A549 (cell line): ENCODE results near the gene UNC45B. TPM values are rescaled to one million over a fixed set of nuclear protein-coding genes. Genes with fewer than 3 reads are reported as not detected.

Source experiments
- ATAC-seq, 2 experiments: fragments of 200-7000 bp in 1 of 2; fragments of >200 bp in 1 of 2; cut with Nextera tagmentation in 1 of 2; cut with Tn5 transposase in 1 of 2; 3 replicates each; pipeline versions ENCODE4 v1.8.0 to v1.9.1; 2018 to 2020; ENCODE audit warnings: mild to moderate bottlenecking in 1 of 2, moderate library complexity in 1 of 2
- CTCF ChIA-PET: fragments of 300-600 bp; sonication (Branson Sonifier 250); formaldehyde crosslinking; extraction: SDS; loops from one replicate; lab custom pipeline; 2021; ENCODE audit warnings: antibody characterized with exemption, inconsistent platforms; lab: Yijun Ruan, JAX
- POLR2A ChIA-PET: fragments of 350-600 bp; formaldehyde crosslinking; extraction: SDS; loops from one replicate; lab custom pipeline; 2021; ENCODE audit warnings: antibody characterized with exemption, inconsistent platforms; lab: Yijun Ruan, JAX
- DNase-seq, 2 experiments: peaks; one replicate each; pipeline versions ENCODE4 v3.0.0 to v3.0.0-alpha.2; 2011 to 2016; ENCODE audit warnings: low read depth in 1 of 2, low spot score in 1 of 2
- FAIRE-seq: peaks from 2 replicates; lab custom pipeline; 2011; peaks lifted over from hg19 to GRCh38; lab: Jason Lieb, UNC
- H3K27ac ChIP-seq, 2 experiments: fragments of >200 bp; sonication (Bioruptor Twin); formaldehyde crosslinking; 3 replicates each; pipeline ENCODE4 v1.5.1; 2016 to 2017
- H3K4me1 ChIP-seq: fragments of >200 bp; sonication (Bioruptor Twin); formaldehyde crosslinking; 3 replicates; pipeline ENCODE4 v1.6.1; 2016
- H3K4me2 ChIP-seq: fragments of >200 bp; sonication (Bioruptor Twin); formaldehyde crosslinking; 3 replicates; pipeline ENCODE4 v1.6.1; 2016
- H3K4me3 ChIP-seq: fragments of >200 bp; sonication (Bioruptor Twin); formaldehyde crosslinking; 3 replicates; pipeline ENCODE4 v1.5.1; 2016
- H3K9me3 ChIP-seq: fragments of >200 bp; sonication (Bioruptor Twin); formaldehyde crosslinking; 3 replicates; pipeline ENCODE4 v1.6.1; 2016
- BHLHE40 ChIP-seq: IDR thresholded peaks from 2 replicates; pipeline ENCODE4 v1.6.1; 2012; ENCODE audit warnings: low read depth, low read length, inconsistent platforms
- CBX2 ChIP-seq: fragments of 200-600 bp; sonication (generic); IDR thresholded peaks from 2 replicates; pipeline ENCODE4 v1.6.1; 2016; ENCODE audit warnings: low read depth, mild to moderate bottlenecking, borderline replicate concordance
- CHD2 ChIP-seq: fragments of 150-350 bp; IDR thresholded peaks from 2 replicates; pipeline ENCODE4 v1.6.1; 2014; ENCODE audit warnings: low read length; ENCODE audit not compliant: partially characterized antibody
- CHD4 ChIP-seq: fragments of 200-600 bp; sonication (generic); IDR thresholded peaks from 2 replicates; pipeline ENCODE4 v1.6.1; 2016; ENCODE audit warnings: antibody characterized with exemption, mild to moderate bottlenecking, borderline replicate concordance
- EP300 ChIP-seq, 2 experiments: fragments of >200 bp; sonication (Bioruptor Twin); formaldehyde crosslinking; IDR thresholded peaks; 2 replicates in 1 of 2; 3 replicates in 1 of 2; pipeline ENCODE4 v1.6.1; 2016 to 2017
- ESRRA ChIP-seq: fragments of 150-350 bp; IDR thresholded peaks from 2 replicates; pipeline ENCODE4 v1.6.1; 2014; ENCODE audit warnings: mild to moderate bottlenecking, low read length, borderline replicate concordance
- FOSB ChIP-seq: fragments of 250-450 bp; sonication (Bioruptor Pico); IDR thresholded peaks from 2 replicates; pipeline ENCODE4 v1.5.0; 2020; ENCODE audit warnings: mild to moderate bottlenecking, moderate library complexity
- GATA3 ChIP-seq: IDR thresholded peaks from 2 replicates; pipeline ENCODE4 v1.6.1; 2012; ENCODE audit warnings: borderline replicate concordance
- HOXA7 ChIP-seq: fragments of 250-450 bp; sonication (Bioruptor Pico); IDR thresholded peaks from 2 replicates; pipeline ENCODE4 v1.5.0; 2020; ENCODE audit warnings: mild to moderate bottlenecking, moderate library complexity
- JUN ChIP-seq, 2 experiments: fragments of >200 bp; sonication (Bioruptor Twin); formaldehyde crosslinking; IDR thresholded peaks; 2 replicates in 1 of 2; 3 replicates in 1 of 2; pipeline ENCODE4 v1.6.1; 2016 to 2017
- KDM1A ChIP-seq: fragments of 200-600 bp; sonication (generic); IDR thresholded peaks from 2 replicates; pipeline ENCODE4 v1.6.1; 2016; ENCODE audit warnings: low read depth, mild to moderate bottlenecking
- NPAS2 ChIP-seq: fragments of 250-450 bp; sonication (Bioruptor Pico); IDR thresholded peaks from 2 replicates; pipeline ENCODE4 v1.8.0; 2022; ENCODE audit warnings: mild to moderate bottlenecking, moderate library complexity, borderline replicate concordance
- NR3C1 ChIP-seq: fragments of >200 bp; sonication (Bioruptor Twin); formaldehyde crosslinking; IDR thresholded peaks from 3 replicates; pipeline ENCODE4 v1.6.1; 2017
- PHF8 ChIP-seq: fragments of 200-600 bp; sonication (generic); IDR thresholded peaks from 2 replicates; pipeline ENCODE4 v1.6.1; 2016; ENCODE audit warnings: low read depth, mild to moderate bottlenecking, antibody characterized with exemption, moderate library complexity, borderline replicate concordance
- POLR2A ChIP-seq: IDR thresholded peaks from 2 replicates; pipeline ENCODE4 v1.6.1; 2012; ENCODE audit warnings: mild to moderate bottlenecking, low read length
- POLR2AphosphoS2 ChIP-seq: conservative IDR thresholded peaks from 2 replicates; pipeline ENCODE4 v1.6.1; 2012; ENCODE audit warnings: low read length, improper control_type of control experiment, inconsistent platforms
- RAD21 ChIP-seq, 2 experiments: fragments of >200 bp in 1 of 2; sonication (Bioruptor Twin) in 1 of 2; formaldehyde crosslinking in 1 of 2; IDR thresholded peaks in 1 of 2; conservative IDR thresholded peaks in 1 of 2; 2 replicates in 1 of 2; 3 replicates in 1 of 2; pipeline ENCODE4 v1.6.1; 2012 to 2018; ENCODE audit warnings: inconsistent platforms in 1 of 2
- RARB ChIP-seq: fragments of 250-450 bp; sonication (Bioruptor Pico); IDR thresholded peaks from 2 replicates; pipeline ENCODE4 v1.8.0; 2021; ENCODE audit warnings: mild to moderate bottlenecking, moderate library complexity
- RCOR1 ChIP-seq: fragments of 150-350 bp; IDR thresholded peaks from 2 replicates; pipeline ENCODE4 v1.6.1; 2014; ENCODE audit warnings: antibody characterized with exemption, low read length, low read depth
- SMC3 ChIP-seq: fragments of >200 bp; sonication (Bioruptor Twin); formaldehyde crosslinking; IDR thresholded peaks from 3 replicates; pipeline ENCODE4 v1.6.1; 2018; ENCODE audit warnings: inconsistent platforms
- SREBF2 ChIP-seq: fragments of 450-650 bp; IDR thresholded peaks from 2 replicates; pipeline ENCODE4 v1.6.1; 2014; ENCODE audit warnings: mild to moderate bottlenecking, moderate library complexity
- TP53 ChIP-seq: fragments of 250-450 bp; sonication (Bioruptor Pico); IDR thresholded peaks from 2 replicates; pipeline ENCODE4 v1.5.0; 2021; ENCODE audit warnings: mild to moderate bottlenecking, moderate library complexity
- WGBS: methylation state at CpG from one replicate; pipeline ENCODE4 v1.1.6; 2017; ENCODE audit errors: missing lambda C conversion rate; 5-methylcytosine and 5-hydroxymethylcytosine counted together
- polyA plus RNA-seq, 4 experiments: library from polyadenylated mRNA; depleted of rRNA in 3 of 4; stranded (reverse); fragments of >200 nt; fragmentation: RNase III in 1 of 4; extraction: RNeasy Plus Mini Kit Qiagen cat#74134 plus additional on column Dnase treatment in 1 of 4; gene quantifications; 2 replicates in 3 of 4; 3 replicates in 1 of 4; pipeline ENCODE4 v1.2.3, GENCODE V29; 2011 to 2017
- TF ChIP-seq, protein P1 (sequence below): IDR thresholded peaks from 2 replicates; pipeline ENCODE4 v1.6.1; 2012
- TF ChIP-seq, protein P2 (sequence below): IDR thresholded peaks from 2 replicates; pipeline ENCODE4 v1.6.1; 2012; ENCODE audit warnings: low read depth, borderline replicate concordance
- TF ChIP-seq, protein P3 (sequence below): fragments of >200 bp; sonication (Bioruptor Twin); formaldehyde crosslinking; IDR thresholded peaks from 3 replicates; pipeline ENCODE4 v1.6.1; 2016
- TF ChIP-seq, protein P4 (sequence below): fragments of 200-600 bp; sonication (generic); IDR thresholded peaks from 2 replicates; pipeline ENCODE4 v1.6.1; 2016; ENCODE audit warnings: antibody characterized with exemption, mild to moderate bottlenecking, moderate library complexity

The UNC45B gene
- polyA plus RNA-seq, 2 of the 4 experiments (the other 2 are of a cell fraction) = not detected

DNA sequence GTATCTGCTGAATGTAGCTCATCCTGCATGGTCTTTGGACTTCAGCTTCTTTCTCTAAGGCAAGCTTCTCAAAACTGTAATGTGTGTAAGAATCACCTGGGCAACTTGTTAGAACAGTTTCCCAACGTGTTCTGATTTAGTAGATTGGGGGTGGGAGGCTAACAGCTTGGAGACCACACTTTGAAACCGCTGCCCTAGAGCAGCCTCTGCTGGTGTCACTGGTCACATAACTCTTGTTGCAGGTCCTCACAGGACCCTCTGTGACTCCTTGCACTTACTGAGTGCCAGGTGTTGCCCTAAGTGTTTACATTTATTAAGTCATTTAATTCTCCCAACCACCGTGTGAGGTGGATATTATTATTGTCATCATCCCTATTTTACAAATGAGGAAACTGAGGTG lies 36.7 kb downstream of the UNC45B start:
- no peak overlapping the region for H3K4me3 ChIP-seq
- WGBS = 13% methylated on average over 3 of the region's 3 CpGs
- ChIA-PET CTCF (interaction anchor here (0.9 to 5.4 kb wide), 4 partner anchors 9 to 360 kb away, joined by 3 to 22 read pairs (median 4); no protein-coding TSS in a partner anchor), POLR2A (no interaction called here)
- no peak overlapping the region for H3K4me2 ChIP-seq
- H3K27ac ChIP-seq = no peak overlapping the region
- ATAC-seq (no peak), DNase-seq (no peak)
- H3K4me1 ChIP-seq = no peaks in the 10 kb centered on the region
- H3K9me3 ChIP-seq = no peaks in the 10 kb centered on the region
- TF ChIP-seq, protein P1, sequence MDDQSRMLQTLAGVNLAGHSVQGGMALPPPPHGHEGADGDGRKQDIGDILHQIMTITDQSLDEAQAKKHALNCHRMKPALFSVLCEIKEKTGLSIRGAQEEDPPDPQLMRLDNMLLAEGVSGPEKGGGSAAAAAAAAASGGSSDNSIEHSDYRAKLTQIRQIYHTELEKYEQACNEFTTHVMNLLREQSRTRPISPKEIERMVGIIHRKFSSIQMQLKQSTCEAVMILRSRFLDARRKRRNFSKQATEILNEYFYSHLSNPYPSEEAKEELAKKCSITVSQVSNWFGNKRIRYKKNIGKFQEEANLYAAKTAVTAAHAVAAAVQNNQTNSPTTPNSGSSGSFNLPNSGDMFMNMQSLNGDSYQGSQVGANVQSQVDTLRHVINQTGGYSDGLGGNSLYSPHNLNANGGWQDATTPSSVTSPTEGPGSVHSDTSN = no peak
- TF ChIP-seq ESRRA (no peak), PHF8 (no peak), NR3C1 (no peak), SMC3 (no peak), CBX2 (no peak), BHLHE40 (no peak), TP53 (CRISPR knock-in tag) (no peak), EP300 (IDR thresholded peaks at IDR 0.05) (no peak), RAD21 (conservative IDR thresholded peaks at IDR 0.05 in 1 of 2, IDR thresholded peaks at IDR 0.05 in 1 of 2) (no peak), CHD2 (no peak), JUN (IDR thresholded peaks at IDR 0.05) (no peak), HOXA7 (CRISPR knock-in tag) (no peak), GATA3 (no peak)
- TF ChIP-seq, protein P2, sequence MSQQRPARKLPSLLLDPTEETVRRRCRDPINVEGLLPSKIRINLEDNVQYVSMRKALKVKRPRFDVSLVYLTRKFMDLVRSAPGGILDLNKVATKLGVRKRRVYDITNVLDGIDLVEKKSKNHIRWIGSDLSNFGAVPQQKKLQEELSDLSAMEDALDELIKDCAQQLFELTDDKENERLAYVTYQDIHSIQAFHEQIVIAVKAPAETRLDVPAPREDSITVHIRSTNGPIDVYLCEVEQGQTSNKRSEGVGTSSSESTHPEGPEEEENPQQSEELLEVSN = no peak
- TF ChIP-seq, all 56 proteins: peak for 0
- no peak for FAIRE-seq

DNA sequence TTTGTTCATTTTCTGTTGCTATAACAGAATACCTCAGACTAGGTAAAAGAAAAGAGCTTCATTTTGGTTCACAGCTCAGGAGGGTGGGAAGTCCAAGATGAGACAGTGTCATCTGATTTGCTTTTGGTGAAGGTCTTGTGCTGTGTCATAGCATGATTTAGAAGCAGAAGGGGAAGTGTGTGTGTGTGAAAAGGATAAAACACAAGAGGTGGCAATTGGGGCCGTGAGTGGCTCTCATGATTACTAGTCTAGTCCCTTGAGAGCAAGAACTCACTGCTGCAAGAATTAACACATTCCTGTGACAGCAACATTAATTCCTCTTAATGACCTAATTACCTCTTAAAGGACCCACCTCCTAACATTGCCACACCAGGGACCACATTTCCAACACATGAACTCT lies 38.2 kb downstream of the UNC45B start:
- TF ChIP-seq NPAS2 = no peak
- no peak for TF ChIP-seq POLR2AphosphoS2
- no peak for TF ChIP-seq SMC3
- no peak for TF ChIP-seq CHD4
- TF ChIP-seq RAD21 (conservative IDR thresholded peaks at IDR 0.05 in 1 of 2, IDR thresholded peaks at IDR 0.05 in 1 of 2) = no peak
- no peak for TF ChIP-seq SREBF2
- no peak for TF ChIP-seq FOSB (CRISPR knock-in tag)
- TF ChIP-seq KDM1A = no peak
- TF ChIP-seq POLR2A = no peak
- TF ChIP-seq, protein P3, sequence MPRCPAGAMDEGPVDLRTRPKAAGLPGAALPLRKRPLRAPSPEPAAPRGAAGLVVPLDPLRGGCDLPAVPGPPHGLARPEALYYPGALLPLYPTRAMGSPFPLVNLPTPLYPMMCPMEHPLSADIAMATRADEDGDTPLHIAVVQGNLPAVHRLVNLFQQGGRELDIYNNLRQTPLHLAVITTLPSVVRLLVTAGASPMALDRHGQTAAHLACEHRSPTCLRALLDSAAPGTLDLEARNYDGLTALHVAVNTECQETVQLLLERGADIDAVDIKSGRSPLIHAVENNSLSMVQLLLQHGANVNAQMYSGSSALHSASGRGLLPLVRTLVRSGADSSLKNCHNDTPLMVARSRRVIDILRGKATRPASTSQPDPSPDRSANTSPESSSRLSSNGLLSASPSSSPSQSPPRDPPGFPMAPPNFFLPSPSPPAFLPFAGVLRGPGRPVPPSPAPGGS = no peak
- no peak for TF ChIP-seq RARB (CRISPR knock-in tag)
- TF ChIP-seq, protein P4, sequence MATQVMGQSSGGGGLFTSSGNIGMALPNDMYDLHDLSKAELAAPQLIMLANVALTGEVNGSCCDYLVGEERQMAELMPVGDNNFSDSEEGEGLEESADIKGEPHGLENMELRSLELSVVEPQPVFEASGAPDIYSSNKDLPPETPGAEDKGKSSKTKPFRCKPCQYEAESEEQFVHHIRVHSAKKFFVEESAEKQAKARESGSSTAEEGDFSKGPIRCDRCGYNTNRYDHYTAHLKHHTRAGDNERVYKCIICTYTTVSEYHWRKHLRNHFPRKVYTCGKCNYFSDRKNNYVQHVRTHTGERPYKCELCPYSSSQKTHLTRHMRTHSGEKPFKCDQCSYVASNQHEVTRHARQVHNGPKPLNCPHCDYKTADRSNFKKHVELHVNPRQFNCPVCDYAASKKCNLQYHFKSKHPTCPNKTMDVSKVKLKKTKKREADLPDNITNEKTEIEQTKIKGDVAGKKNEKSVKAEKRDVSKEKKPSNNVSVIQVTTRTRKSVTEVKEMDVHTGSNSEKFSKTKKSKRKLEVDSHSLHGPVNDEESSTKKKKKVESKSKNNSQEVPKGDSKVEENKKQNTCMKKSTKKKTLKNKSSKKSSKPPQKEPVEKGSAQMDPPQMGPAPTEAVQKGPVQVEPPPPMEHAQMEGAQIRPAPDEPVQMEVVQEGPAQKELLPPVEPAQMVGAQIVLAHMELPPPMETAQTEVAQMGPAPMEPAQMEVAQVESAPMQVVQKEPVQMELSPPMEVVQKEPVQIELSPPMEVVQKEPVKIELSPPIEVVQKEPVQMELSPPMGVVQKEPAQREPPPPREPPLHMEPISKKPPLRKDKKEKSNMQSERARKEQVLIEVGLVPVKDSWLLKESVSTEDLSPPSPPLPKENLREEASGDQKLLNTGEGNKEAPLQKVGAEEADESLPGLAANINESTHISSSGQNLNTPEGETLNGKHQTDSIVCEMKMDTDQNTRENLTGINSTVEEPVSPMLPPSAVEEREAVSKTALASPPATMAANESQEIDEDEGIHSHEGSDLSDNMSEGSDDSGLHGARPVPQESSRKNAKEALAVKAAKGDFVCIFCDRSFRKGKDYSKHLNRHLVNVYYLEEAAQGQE = no peak
- TF ChIP-seq, protein P2 = no peak
- TF ChIP-seq RCOR1 = no peak
- H3K4me3 ChIP-seq = no peak overlapping the region
- no peaks in the 10 kb centered on the region for H3K4me1 ChIP-seq
- POLR2A ChIA-PET = no interaction called here
- H3K4me2 ChIP-seq = no peak overlapping the region
- CTCF ChIA-PET = no interaction called here
- H3K27ac ChIP-seq = no peak overlapping the region
- no peak for DNase-seq
- 20% methylated on average over 1 of the region's 1 CpG for WGBS
- no peaks in the 10 kb centered on the region for H3K9me3 ChIP-seq
- ATAC-seq = no peak
- FAIRE-seq = no peak
